Dendritic cell treated with granulocyte-macrophage colony-stimulating factor and Interleukin-4, amounts not matched to agents 40 ng/mL and 50 ng/mL, for 4 days (primary cell): ENCODE measurements around the gene UPP2.

ENCODE experiments used
- H3K27ac Mint-ChIP-seq: one replicate; pipeline ENCODE4 v1.8.0; 2022; ENCODE audit warnings: mild to moderate bottlenecking, mixed read lengths
- H3K27me3 Mint-ChIP-seq: one replicate; pipeline ENCODE4 v1.8.0; 2022; ENCODE audit warnings: mild to moderate bottlenecking, mixed read lengths
- H3K36me3 Mint-ChIP-seq: one replicate; pipeline ENCODE4 v1.8.0; 2022; ENCODE audit warnings: low read depth, mixed read lengths
- H3K4me1 Mint-ChIP-seq: one replicate; pipeline ENCODE4 v1.8.0; 2022; ENCODE audit warnings: low read depth, mixed read lengths
- H3K4me3 Mint-ChIP-seq: one replicate; pipeline ENCODE4 v1.8.0; 2022; ENCODE audit warnings: mild to moderate bottlenecking, moderate library complexity, mixed read lengths
- H3K9me3 Mint-ChIP-seq: one replicate; pipeline ENCODE4 v1.8.0; 2022; ENCODE audit warnings: mixed read lengths
- intact Hi-C: fragments of 100-400 bp; cut with micrococcal nuclease; formaldehyde crosslinking; loops from one replicate; pipeline ENCODE4 v1.15.0; 2022

UPP2 gene

GRCh38 chr2:158182676-158183295, 81.1 kb downstream of the UPP2 start:
- H3K4me3 Mint-ChIP-seq = no peak overlapping the region
- H3K27me3 Mint-ChIP-seq = no peaks in the 10 kb centered on the region
- H3K4me1 Mint-ChIP-seq = no peaks in the 10 kb centered on the region
- H3K36me3 Mint-ChIP-seq = no peaks in the 10 kb centered on the region
- H3K9me3 Mint-ChIP-seq = no peaks in the 10 kb centered on the region
- no peak overlapping the region for H3K27ac Mint-ChIP-seq
- intact Hi-C loops = no loop called here

GRCh38 chr2:158184001-158184400, 82.3 kb downstream of the UPP2 start:
- Mint-ChIP-seq H3K4me3 (no peak overlapping the region), H3K9me3 (no peaks in the 10 kb centered on the region), H3K36me3 (no peaks in the 10 kb centered on the region), H3K27ac (no peak overlapping the region), H3K27me3 (no peaks in the 10 kb centered on the region), H3K4me1 (no peaks in the 10 kb centered on the region)
- intact Hi-C loops = no loop called here

GRCh38 chr2:158184556-158185343, 83.1 kb downstream of the UPP2 start:
- Mint-ChIP-seq H3K27ac (no peak overlapping the region), H3K36me3 (no peaks in the 10 kb centered on the region), H3K4me3 (no peak overlapping the region), H3K27me3 (no peaks in the 10 kb centered on the region), H3K9me3 (no peaks in the 10 kb centered on the region), H3K4me1 (peaks cover 3% of the 10 kb centered on the region)
- intact Hi-C loops = no loop called here
